A172 (cell line): ENCODE results near the gene MN1. TPM values are rescaled to one million over a fixed set of nuclear protein-coding genes. Genes with fewer than 3 reads are reported as not detected.
"Not testable (repeated sequence)": the region's sequence is repeated elsewhere in the genome, so short reads cannot be mapped to it uniquely, and the experiment has no call there.

Source experiments
- DNase-seq: peaks from one replicate; pipeline ENCODE4 v3.0.0-alpha.2; 2015; ENCODE audit warnings: low spot score
- total RNA-seq: library from RNA; depleted of rRNA; stranded (reverse); fragments of >200 nt; shearing (Covaris generic); gene quantifications from 2 replicates; pipeline ENCODE4 v1.2.3, GENCODE V29; 2014

MN1 gene
- total RNA-seq, 1 experiment from 2014 or later, result 2.3 TPM

DNA sequence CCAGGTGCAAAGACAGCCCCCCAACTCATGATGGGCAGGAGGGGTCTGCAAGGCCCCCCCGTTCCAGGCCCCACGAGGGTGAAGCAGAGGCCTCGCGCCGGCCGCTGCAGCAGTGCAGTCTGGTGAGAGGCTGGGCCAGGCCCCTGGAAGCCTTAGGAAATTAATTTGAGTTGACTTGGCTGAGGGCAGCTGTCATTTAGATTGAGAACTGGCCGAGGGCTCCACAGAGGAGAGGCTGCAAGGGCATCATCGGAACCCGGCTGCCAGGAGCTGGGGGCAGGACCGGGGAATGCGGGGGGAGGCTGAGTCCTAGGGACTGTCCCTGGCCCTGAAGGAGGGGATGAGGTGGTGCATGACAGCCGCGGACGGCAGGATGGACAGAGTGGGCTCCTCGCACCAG, 39.9 kb downstream of the MN1 start:
- no peak for DNase-seq

DNA sequence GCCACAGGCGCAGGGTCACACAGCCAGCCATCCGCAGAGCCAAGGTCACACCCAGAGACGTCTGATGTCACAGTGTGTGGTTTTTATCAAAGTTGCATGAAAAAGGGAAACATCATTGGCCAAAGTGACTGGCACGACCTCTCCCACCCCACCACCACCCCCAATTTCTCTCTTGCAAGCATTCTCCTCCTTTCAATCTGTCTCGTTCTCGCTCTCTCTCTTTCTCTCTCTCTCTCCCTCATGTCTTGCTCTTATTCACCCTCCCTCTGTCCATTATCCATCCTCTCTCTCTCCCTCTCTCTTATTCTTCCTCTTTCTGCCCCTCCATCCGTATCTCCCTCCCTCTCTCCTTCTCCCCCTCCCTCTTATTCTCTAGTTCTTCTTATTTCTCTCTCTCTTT, 40.6 kb downstream of the MN1 start:
- no peak for DNase-seq

DNA sequence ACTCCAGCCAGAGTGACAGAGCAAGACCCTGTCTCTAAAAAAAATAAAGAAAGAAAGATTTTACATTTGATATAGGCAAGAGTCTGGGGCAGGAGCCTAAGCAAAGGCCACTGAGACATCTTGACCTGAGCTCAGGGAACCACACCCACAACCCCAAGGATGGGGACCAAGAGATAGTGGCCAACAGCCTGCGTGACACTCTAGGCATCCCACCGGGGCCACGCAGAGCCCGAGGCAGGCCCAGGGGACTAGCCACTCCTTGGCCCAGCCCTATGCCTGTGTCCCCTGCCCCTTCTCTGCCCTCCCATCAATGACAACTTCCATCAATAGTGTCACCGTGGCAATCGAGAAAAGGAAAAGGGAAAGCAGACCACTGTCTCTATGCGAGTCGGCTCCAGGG, 41.1 kb downstream of the MN1 start:
- DNase-seq, result no peak

DNA sequence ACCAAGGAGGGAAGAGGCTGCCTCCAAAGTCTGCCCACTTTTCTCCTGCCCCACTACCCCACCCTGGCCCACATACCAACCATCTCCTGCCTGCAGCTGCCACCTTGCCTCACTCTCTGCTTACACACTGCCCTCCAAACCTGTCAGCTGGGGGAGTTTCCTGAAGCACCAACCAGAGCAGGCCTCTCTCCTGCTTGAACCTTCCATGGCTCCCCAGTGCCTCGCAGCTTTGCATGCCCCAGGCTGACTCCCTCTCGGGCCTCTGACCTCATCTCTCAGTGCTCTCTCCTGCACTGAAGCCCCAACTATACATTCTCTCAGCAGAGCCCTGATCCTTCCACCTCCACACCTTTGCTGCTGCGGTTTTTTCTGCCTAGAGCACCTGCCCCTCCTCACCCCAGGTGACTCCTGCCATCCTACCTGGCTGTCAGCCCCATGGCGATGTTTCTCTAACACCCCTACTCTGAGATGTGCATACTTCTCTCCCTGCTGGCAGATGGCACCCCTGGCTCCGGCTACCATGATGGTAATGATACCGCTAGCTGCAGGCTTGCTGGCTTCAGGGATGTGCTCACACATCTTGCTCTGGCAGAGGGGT, 43.5 kb downstream of the MN1 start:
- no peak for DNase-seq

DNA sequence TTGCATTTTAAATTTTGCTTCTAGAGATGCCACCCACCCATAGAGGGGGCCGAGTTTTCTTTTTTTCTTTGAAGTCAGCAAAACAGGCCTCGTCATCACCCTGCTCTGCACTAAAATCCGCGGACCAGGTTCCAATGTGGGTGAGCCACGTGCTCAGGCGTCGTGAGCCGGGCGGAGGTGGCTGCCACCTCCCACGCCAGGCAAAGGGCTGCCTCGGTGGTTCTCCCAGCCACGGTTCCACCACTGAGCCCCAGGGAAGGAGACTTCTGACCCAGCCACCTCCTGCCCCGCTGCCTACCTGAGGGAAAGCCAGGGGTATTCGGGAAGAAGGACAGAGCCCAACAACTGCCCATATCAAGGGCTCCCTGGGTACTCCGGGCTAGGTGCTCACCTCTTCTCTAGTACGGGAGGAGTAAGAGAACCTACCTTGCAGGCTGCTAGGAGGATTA, 45.3 kb downstream of the MN1 start:
- DNase-seq, result no peak

DNA sequence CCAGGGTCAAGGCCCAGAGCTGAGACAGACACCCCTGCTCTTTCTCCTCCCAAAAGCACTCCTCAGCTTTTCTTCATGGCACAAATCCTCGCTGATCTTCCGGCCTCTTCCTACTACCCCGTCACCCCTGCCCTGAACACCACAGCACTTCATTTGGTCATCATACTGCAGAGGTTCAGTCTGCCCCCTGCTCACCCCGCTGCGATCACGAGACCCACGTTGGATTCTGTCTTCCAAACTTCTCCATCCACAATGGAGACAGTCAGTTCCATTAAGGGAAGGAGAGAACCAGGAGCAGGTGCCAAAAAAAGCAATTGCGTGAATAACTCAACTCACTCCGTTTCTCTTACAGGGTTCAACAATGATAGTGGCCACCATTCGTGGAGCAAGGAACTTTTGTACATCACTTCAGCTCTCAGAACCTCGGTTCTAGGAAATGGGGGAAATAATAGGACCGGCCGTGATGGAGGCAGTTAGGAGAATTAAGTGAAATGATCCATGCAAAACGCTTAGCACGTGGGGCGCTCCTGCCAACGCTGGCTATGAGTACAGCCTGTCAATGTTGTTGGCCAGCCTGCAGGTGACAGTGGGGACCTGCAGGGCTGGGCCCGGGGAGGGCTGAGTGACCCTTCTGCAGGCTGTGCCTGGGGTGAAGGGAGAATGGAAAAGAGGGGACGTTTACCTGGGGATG, 45.9 kb downstream of the MN1 start:
- no peak for DNase-seq

DNA sequence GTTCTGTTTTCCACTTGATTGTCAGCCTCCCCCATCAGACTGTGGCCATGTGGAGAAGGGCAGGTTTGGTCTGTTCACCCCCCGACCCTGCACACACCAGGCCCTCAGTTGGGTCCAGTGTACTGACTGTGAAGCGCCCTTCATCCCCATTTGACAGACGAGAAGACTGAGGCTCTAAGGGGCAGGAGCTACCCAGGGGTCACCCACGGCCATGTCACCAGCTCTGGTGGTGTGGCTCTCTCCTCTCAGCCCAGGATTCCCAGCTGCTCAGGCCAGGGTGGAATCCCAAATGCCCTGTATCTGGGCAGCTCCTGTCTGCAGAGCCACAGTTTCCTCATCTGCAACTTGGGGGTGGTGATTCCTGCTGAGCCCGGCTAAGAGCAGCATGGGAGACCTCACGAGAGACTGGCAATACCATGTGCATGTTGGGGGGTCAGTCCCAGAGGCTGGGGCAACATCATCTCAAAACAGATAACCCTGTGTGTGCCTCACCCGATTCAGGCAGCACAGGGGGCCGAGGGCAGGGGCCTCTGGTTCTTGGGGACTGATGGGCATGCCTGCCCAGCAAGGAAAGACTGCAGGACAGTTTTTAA, 46.6 kb downstream of the MN1 start:
- no peak for DNase-seq

DNA sequence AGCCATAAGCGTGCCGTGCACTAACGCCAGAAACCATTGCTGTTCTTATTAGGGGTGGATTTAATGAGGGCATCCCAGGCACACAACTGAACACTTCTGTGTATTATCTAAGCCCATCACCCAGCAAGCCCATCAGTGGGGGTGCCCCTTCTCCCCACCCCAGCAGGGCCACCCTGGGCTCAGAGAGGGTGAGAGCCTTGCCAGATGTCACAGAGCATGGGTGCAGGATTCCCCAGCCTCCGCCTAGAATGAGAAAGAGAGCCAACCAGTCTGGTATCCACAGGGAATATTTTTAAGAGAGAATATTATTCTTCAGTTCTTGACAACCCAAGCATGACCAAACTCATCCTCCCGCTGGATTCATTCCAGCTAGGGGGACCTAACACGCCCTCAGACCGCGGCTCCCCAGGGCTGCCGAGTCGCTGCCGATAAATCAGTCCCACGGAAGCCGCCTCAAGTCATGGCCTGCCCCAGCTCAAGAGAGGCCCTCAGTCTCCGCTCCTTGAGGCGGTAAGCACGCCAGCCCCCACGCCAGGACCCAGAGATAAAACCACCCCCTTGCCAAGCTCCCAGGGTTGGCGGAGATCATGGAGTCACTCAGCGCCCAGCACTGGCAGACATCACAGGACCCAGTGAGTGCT, 47.2 kb downstream of the MN1 start:
- DNase-seq, result no peak

DNA sequence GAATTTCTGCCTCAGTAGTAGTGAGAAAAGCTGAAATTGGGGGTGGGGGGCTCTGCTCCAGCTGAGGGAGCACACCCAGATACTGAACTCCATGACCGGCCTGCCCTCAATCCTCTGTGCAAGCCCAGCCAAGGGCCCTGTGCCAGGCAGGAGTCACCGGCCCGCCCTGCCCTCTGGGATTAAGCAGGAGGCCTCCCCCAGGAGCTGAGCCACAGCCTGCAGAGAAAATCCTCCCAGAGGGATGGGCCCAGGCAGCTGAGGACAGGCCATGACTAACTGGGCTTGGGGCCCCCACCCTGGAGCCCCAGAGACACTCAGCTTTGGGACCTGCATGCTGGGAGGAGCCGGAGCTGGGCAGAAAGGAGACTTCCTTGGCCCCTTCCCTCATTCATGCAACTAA, 48.8 kb downstream of the MN1 start:
- DNase-seq, result peak; percentile 65

DNA sequence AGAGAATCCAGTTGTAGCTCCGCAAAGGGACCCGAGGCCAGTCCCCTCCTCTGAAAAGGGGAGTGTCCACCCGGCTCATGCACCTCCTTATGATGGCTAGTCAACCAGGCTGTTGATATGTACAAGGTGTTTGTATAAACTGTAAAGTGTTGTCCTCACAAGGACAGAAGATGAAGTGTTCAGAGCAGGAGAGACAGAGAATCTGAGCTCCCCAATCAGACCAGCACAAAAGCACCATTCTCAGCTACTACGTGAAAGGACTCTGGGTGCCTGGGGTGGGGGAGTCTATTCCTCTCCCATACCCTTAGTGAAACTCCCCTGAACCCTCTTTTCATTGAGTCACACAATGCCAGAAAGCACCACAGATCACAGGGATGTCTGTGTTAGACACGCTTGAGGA, 49.4 kb downstream of the MN1 start:
- DNase-seq, result no peak

DNA sequence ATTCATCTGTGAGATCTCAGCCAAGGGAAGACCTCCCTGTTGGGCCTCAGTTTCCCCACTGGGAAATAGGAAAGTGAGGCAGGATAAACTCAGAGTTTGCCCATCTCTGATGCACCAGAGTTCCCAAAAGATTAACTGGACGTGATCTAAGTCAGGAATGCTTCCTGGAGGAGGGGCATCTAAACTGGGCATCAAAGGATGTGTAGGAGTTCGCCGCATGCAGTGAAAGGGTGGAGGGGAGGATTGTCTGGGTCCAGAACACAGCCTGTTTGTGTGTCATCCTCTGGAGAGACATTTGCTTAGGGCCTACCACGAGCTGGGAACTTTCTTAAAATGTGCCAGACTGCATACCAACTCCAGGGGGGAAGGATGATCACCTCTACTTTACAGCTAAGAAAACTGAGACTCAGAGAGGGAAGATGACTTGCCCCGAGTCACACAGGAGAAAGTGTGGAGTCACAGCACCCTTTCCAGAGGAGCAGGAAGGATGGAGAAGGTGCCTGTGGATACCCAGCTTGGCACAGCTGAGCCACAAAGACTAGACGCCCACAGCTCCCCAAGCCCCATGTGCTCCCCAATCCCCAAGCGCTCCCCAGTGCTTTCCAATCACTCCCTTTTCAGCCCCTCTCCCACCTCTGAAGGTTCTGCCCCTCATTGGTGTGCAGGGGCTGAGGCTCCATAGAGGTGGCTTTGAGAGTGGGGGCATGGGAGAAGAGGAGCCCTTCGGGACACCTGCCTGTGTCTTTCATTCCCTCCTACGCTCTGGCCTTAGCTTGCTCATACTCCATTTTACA, 50.1 kb downstream of the MN1 start:
- DNase-seq, result no peak

DNA sequence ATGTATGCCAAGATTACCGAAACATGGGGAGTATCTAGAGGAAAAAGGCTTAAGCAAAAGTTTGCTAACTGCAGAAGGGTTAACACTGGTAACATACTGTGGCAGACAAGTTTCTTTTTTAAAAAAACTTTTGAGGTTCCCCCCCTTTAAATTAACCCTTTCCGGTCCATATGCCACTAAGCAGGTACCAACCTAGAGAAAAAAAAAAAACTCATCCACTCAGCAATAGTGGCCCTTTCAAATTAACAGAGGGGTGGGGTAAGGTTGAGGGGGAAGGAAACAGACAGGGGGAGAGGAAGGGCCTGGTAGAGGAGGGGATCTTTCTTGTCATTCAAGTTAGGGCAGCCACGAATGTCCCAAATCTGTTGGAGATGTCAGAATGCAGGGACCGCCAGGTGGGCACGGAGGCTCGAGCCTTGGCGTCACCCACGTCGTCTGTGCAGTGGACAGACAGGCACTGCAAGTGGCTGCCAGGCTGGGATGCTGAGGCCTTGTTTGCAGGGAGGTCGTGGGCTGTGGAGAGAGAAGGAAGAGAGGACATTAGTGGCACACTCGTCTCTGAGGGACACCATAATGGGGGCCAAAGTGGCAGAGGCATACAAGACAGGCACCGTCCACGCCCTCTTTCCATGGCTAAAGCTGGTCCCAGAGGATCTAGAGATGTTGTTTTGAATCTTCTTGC, 50.8 kb downstream of the MN1 start:
- no peak for DNase-seq

DNA sequence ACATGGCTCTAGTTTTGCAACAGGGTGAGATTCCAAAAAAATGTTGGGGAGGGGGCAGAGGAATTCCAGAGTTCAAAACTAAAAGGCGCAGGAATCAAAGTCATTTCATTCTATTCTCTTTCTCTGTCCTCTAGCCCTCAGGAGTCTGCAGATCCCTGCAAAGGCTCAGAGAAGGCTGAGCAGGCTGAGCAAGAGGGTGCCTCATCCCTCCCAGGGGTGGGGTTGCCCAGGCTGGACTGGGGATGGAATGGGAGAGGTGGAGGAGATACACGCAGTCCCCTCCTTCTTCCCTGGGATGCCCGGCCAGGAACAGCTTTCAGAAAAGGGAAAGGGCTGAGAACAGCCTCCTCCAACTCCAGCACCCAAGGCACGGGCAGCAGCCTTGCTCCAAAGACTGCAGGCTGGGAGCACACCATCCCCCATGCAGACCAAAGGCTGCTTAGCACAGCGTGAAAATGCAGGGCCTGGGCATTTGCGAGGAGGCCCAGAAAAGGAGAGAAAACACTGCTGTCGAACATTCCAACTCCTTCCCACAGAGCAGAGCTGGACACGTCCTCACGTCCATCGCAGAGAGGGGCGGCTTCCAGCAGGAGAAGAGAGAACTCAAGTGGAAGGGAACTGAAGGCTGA, 51.8 kb downstream of the MN1 start:
- DNase-seq, result no peak

DNA sequence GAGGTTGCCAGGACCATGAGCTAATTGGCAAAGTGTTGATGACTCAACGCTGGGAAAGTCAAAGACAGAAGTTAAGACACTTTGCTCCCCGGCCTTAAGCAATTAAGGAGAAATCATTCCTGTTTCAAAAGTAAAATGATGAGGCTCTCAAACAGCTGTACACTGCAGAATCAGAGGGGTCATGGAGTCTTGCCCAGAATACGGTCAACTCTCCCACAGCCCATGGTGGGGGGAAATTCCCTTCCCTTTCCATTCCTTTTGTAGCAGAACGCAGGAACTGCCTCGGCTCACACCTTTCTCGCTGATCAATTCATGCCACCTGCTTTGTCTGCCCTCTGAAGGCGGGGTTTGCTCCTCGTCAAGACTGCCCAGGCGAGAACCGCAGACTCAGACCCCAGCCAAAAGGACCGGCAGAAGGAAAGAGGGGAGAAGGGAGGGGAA, 52.8 kb downstream of the MN1 start:
- peak; percentile 37 for DNase-seq

DNA sequence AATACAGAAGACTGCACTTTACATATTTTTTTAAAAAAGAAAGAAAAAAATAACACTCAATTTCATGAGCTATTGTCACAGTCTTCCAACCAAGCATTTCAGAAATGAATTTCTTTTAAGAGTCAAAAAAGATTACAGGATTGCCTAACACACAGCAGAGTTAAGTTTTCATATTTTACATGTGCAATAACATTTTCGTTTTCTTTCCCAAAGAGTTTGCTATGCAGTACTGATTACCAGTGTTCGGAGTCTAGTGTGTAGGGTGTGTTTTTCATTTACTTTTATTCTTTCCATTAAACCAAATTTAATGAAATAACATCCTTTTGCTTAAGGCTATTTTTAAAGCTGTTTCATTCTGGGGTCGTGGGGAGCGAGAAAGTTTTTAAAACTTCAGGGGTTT, 53.2 kb downstream of the MN1 start:
- no peak for DNase-seq

DNA sequence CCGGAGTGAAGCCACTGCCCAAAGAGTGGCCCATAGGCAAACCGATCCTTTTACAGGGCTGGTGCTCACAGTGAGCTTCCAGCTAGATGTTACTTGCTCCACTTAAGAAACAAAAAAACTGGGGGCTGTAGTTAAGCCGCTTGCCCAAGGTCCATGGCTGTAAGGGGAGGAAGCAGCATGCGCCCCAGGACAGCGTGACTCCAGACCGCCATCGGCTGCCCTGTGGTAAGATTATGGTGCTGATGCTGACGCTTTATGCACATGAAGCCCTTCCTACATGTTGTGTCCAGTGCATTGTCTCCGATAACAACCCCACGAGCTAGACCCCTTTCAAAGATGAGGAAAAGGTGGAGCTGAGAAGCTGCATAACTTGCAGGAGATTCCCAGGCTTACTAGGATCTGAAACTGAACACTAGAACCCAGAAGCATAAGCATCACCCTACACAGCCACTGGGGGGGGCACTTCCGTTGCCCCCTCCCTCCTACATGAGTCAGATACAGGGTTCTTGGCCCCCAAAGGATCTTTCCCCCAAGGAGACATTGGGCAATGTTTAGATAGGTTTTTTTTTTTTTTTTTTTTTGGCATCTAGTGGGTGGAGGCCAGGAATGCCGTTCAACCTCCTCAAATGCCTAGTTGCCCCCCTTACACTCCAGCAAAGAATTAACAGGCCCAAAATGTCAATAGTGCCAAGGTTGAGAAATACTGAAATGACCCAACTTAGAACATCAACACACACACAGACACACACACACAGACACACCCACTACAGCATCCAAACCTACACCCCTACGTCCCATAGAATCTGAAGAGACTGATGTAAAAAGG, 53.9 kb downstream of the MN1 start:
- DNase-seq, result peak; percentile 10

DNA sequence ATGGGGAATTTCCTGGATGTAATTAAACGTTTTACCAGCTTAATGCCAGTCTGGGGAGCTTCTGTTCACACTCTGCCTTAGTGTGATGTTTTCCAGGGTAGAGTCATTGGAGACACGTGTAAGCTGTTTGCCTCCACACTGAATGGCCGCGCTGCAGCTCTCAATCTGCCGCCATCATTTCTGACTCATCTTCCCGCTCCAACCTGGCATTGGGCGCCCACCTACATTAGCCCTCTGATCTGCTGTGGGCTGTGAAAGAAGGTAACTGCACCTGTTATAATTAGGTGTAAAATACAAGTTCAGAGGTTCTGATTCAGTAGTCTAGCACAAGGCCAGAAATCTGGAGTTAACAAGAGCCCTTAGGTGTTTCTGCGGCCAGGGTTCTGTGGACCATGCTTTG, 54.6 kb downstream of the MN1 start:
- no peak for DNase-seq

DNA sequence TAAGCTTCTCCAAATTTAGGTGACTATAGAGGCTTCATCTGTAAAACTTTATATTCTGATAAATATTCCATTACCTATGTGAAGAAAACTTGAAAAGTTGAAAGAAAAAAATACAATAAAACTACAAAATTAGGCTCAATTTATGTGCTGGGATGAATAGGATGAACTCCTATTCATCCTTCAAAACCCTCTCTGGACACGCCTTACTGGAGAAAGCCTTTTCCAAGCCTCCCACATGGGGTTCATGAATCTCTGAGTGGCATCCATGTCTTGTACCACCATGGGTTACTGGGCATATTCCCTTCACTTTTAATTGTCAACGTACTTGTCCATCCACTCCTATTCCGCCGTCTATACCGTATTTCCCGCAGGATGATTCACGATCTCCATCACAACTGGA, 55.7 kb downstream of the MN1 start:
- DNase-seq, result no peak

DNA sequence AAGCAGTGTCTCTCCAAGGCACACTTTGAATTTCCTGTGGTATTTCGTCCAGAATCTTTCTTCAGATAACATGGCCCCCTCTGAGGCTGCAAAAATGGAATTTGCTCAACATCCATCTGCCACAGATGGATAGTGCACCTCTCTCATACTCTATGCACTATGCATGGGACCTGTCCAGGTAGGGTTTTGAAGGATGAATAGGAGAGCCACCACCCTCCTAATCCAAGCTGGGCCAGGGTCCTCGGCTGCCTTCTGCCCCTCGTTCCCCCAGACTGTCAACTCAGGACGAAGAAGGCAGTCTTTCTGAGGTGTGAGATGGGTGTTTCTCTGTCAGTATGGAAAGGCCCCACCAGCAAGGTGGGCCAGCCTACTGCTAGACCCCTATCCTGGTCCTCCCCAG, 56.4 kb downstream of the MN1 start:
- no peak for DNase-seq

DNA sequence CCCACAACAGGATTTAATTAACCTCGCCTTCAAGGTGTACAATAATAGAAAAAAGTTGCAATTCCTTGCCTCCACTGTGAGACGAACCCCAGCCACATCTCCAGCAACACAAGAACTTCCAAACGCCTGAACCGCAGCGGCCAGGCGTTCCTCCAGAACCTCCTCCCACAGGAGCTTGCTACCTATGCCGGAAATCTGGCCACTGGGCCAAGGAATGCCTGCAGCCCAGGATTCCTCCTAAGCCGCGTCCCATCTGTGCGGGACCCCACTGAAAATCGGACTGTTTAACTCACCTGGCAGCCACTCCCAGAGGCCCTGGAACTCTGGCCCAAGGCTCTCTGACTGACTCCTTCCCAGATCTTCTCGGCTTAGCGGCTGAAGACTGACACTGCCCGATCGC, 57.5 kb downstream of the MN1 start:
- not testable (repeated sequence) for DNase-seq
